ENCODE measurements around the gene WSCD2.
"Not testable (repeated sequence)": the region's sequence is repeated elsewhere in the genome, so short reads cannot be mapped to it uniquely, and the experiment has no call there.

WSCD2 gene

GRCh38 chr12:108196921-108197320 is 67.8 kb downstream of the WSCD2 start:
- no peak for DNase-seq (ENCODE audit: low read depth)

GRCh38 chr12:108198043-108198442 is 69.0 kb downstream of the WSCD2 start:
- no peak for DNase-seq (ENCODE audit: low read depth)

GRCh38 chr12:108199106-108199505 is 70.0 kb downstream of the WSCD2 start:
- no peak for DNase-seq (ENCODE audit: low read depth)

- DNase-seq (ENCODE audit: low read depth): no peak
These were observed 72.7 kb downstream of the WSCD2 start for GRCh38 chr12:108201808-108202207.

GRCh38 chr12:108204117-108204987 is 75.3 kb downstream of the WSCD2 start:
- DNase-seq (ENCODE audit: low read depth): no peak

- no peak for DNase-seq (ENCODE audit: low read depth)
These were observed 76.8 kb downstream of the WSCD2 start for GRCh38 chr12:108205864-108206263.

GRCh38 chr12:108207791-108208730 is 79.0 kb downstream of the WSCD2 start:
- DNase-seq (ENCODE audit: low read depth): no peak

- no peak for DNase-seq (ENCODE audit: low read depth)
These were observed 80.9 kb downstream of the WSCD2 start for GRCh38 chr12:108210001-108210400.

GRCh38 chr12:108211157-108211556 is 82.1 kb downstream of the WSCD2 start:
- DNase-seq (ENCODE audit: low read depth): no peak

GRCh38 chr12:108213871-108214445 is 84.9 kb downstream of the WSCD2 start:
- no peak for DNase-seq (ENCODE audit: low read depth)

- DNase-seq (ENCODE audit: low read depth): no peak
These were observed 85.4 kb downstream of the WSCD2 start for GRCh38 chr12:108214486-108214885.

- no peak for DNase-seq (ENCODE audit: low read depth)
These were observed 86.4 kb downstream of the WSCD2 start for GRCh38 chr12:108215458-108215857.

- no peak for DNase-seq (ENCODE audit: low read depth)
These were observed 89.8 kb downstream of the WSCD2 start for GRCh38 chr12:108218921-108219320.

- DNase-seq (ENCODE audit: low read depth): not testable (repeated sequence)
These were observed 96.0 kb downstream of the WSCD2 start for GRCh38 chr12:108225101-108225500.

GRCh38 chr12:108226866-108227265 is 97.8 kb downstream of the WSCD2 start:
- no peak for DNase-seq (ENCODE audit: low read depth)

- no peak for DNase-seq (ENCODE audit: low read depth)
These were observed 99.7 kb downstream of the WSCD2 start for GRCh38 chr12:108228746-108229145.

GRCh38 chr12:108231109-108231905 is 102.2 kb downstream of the WSCD2 start:
- no peak for DNase-seq (ENCODE audit: low read depth)

- DNase-seq (ENCODE audit: low read depth): no peak
These were observed 102.9 kb downstream of the WSCD2 start for GRCh38 chr12:108231909-108232434.

- DNase-seq (ENCODE audit: low read depth): no peak
These were observed 103.5 kb downstream of the WSCD2 start for GRCh38 chr12:108232565-108232964.

- DNase-seq (ENCODE audit: low read depth): no peak
These were observed 105.1 kb downstream of the WSCD2 start for GRCh38 chr12:108234158-108234557.

All from HS-27A (cell line).